B cell (primary cell): Measurements from ENCODE around the gene OR2M7.

Experiments used
- EZH2 ChIP-seq: IDR thresholded peaks from 2 replicates; pipeline ENCODE4 v1.6.1; 2012; ENCODE audit warnings: borderline replicate concordance, low read depth, mild to moderate bottlenecking, moderate library complexity, low read length; ENCODE audit not compliant: insufficient read depth, poor library complexity, severe bottlenecking
- TF ChIP-seq, protein P1 (sequence below): fragments of 200-600 bp; IDR thresholded peaks from one replicate; pipeline ENCODE4 v1.8.0; 2022; ENCODE audit warnings: antibody characterized with exemption, mild to moderate bottlenecking

DNA sequence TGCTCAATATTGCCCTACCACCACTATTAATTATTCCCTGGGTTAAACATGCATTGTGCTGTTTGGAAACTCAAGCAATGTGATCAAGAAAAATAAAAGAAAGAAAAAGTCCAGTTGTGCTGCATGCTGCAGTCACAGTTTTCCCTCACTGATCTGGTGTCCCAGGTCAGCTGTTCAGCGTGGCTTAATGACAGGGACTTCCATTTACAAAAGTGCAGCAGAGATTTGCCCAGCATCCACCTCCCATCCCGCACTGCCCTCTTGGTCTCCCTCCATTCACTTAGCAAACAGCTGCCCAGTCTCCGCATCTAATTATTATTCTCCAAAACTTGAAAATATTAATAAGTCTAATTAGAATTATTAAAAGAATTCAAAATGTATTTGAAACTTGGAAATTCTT lies 35.0 kb upstream of the OR2M7 start:
- TF ChIP-seq, protein P1, sequence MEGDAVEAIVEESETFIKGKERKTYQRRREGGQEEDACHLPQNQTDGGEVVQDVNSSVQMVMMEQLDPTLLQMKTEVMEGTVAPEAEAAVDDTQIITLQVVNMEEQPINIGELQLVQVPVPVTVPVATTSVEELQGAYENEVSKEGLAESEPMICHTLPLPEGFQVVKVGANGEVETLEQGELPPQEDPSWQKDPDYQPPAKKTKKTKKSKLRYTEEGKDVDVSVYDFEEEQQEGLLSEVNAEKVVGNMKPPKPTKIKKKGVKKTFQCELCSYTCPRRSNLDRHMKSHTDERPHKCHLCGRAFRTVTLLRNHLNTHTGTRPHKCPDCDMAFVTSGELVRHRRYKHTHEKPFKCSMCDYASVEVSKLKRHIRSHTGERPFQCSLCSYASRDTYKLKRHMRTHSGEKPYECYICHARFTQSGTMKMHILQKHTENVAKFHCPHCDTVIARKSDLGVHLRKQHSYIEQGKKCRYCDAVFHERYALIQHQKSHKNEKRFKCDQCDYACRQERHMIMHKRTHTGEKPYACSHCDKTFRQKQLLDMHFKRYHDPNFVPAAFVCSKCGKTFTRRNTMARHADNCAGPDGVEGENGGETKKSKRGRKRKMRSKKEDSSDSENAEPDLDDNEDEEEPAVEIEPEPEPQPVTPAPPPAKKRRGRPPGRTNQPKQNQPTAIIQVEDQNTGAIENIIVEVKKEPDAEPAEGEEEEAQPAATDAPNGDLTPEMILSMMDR: no peak
- no peak for TF ChIP-seq EZH2
